ENCODE data around the gene FOXK2. TPM values are rescaled to one million over a fixed set of nuclear protein-coding genes. Genes with fewer than 3 reads are reported as not detected.
A peak's percentile ranks its signal among the peaks of the same experiment; 100 is the strongest.
"Not testable (repeated sequence)": the region's sequence is repeated elsewhere in the genome, so short reads cannot be mapped to it uniquely, and the experiment has no call there.

The FOXK2 gene
- total RNA-seq, 1 donor from 2014 or later = 51.0 TPM

DNA sequence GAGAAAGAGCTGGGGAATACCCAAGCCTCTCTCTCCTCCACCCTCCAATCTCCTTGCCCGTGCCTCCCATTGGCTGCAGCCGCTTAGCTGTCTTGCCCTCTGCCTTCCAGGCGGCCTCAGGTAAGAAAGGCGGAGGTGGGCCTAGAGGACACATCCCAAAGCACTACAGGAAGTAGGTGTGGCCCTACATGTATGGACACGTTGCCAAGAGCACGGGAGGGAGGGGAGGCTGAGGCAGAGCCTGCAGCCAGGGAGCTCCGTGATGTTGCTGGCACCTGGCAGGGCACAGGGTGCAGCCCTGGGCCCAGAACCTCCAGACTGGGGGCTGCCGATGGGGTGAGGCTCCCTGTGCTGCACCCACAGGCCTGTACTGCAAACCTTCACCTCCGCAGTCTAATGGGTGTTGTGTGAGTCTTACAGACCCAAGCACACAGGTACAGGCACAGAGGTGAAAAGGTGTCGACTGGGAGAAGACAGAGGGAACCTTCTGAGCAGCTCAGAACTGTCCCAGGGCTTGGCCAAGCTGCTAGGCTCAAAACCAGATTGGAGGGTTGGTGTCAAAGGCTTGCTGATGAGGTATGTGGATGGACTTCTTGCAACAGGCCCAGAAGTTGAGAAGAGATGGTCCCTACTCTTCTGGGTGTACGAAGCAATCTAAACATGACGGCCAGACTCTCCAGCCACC is 23.5 kb upstream of the FOXK2 start:
- no peak for DNase-seq (ENCODE audit: low spot score)

DNA sequence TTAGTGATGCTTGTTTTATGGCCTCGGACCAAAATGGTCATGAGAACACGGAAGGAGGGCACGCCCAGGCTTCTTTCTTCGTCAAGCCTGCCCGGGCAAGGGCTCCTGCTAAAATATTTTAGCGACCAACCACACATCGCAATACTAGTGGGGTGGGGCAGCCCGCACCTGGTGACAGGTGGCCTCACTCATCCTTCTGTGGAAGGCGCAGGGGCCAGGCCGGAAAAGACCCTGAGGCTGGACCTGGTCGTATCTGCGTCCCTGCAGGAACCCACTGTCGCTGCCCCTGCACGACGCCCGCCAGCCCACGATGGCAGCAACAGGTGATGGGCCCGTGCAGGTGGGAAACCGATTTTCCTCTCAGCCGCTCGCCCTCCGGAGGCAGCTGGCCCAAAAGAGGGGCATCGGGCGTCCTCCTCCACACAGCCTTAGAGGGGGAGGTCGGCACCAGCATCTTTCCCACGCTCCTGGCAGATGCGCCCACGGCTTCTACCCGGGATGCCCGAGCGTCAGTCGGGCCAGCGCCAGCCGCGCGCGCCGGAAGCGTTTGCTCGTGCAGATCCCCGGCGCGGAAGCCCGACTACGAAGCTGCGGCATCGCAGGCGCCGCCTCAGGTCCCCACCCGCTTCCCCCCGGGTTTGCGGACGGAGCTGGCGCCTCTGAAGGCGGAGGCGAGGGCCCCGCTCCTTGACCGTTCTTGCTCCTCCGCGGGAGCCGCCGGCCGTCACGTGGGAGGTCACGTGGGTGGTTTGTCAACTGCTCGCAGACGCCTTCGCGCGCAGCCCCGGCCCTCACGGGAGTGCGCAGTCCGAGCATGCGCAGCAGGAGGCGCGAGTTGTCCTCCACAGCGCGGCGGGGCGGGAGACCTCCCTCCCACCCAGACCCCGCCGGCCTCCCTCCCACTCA is 22.8 kb upstream of the FOXK2 start:
- peak; percentile 96 for DNase-seq (ENCODE audit: low spot score)

DNA sequence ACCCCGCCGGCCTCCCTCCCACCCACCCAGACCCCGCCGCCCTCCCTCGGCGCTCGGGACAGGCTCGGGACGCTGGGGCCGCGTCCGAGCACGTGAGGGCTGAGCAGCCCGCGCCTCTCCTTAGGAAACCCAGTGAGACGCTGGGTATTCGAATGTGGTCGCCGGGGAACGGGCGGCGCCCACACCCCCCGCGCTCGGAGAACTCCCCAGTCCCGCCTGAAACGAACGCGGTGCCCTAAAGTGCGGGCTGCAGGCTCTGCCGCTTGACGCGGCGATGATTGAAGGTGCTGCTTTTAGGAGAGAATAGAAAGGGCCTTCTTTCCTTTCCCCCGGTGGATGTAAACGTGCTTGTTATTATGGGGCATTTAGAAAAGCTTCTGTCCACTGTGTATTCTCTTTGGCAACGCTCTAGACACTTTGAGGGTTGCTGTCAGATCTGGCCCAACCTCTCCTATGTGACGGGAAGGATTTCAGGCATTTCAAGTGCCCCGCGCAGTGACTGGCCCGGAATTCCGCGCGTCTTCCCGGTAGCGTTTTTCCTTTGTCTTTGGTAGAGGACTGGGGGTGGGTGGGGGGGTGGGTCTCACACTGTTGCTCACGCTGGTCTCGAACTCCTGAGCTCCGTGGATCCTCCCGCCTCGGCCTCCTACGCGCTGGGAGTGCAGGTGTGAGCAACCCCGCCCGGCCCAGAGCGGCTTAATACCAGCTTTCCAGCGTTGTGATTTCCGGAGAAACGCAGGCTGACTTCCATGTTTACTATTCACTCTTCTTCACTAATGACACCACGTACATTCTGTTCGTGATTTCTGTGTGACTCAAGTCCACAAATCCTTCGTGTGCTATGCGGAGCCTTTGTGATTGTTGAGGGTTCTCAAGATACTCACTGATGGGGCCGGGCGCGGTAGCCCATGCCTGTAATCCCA is 21.8 kb upstream of the FOXK2 start:
- DNase-seq (ENCODE audit: low spot score) = no peak

DNA sequence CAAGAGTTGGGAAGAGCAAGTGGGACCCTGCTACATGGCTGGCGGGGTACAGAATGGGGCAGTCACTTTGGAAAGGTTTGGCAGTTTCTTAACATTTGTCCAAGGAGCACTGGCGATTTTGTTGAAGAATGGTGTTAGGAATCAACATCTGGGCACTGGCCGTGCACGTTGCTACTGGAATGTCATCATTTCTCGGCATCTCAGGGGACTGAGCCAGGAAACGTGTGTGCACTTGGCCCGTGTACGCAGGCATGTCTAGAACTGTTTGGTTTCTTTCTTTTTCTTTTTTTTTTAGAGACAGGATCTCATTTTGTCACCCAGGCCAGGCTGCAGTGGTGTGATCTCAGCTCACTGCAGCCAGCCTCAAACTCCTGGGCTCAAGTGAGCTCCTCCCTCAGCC is 17.3 kb upstream of the FOXK2 start:
- DNase-seq (ENCODE audit: low spot score) = no peak

DNA sequence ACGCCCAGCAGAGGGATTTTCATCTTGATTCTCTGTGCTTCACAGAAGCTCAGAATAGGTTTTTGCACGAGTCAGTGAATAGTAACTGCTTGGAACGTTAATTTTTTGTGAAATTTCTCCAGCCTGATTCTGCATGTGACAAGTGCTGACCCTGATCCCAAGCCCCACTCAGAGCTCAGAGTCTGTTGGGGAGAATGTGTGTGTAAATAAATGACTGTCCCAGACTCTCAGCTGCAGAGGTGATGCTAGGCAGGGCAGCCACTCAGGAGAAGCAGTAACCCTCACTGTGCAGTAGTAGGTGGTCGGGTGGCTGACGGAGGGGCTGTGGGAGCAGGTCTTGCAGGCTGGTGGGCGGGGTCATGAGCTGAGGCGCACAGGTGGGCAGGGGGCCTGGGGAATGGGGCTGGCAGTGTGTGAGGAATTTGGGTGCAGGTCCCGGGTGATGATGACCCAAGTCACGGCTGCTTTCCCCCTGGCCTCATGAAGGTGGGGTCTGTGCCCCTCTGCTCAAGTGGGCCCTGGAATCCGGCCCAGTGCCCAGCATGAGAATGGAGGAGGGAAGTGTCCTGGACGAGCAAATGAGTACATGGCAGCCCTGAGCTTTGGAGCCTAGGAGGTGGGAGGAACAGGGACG is 16.3 kb upstream of the FOXK2 start:
- no peak for DNase-seq (ENCODE audit: low spot score)

DNA sequence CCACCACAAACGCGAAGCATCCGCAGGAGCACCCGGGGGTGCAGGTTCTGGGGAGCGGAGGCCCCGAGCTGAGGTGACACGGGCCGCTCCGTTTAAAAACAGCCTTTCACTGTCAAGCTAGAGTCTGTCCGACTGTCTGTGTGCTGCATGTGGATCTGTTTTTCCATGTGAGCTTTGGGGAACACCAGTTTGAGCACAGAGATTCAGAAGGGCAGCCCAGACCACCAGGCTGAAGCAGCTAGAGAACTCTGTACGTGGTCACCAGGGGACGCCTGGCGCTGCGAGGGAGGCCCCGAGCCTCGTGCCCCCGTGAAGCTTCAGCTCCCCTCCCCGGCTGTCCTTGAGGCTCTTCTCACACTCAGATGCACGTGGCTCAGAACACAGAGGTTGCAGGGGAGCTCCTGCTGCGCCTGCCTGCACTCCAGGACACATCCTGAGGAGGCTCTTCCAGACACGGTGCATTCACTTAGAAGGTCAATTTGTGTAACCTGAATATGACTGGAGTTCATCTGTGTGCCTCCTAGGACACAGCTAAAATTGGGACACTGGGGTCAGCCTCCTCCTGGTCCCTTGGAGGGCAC is 15.7 kb upstream of the FOXK2 start:
- DNase-seq (ENCODE audit: low spot score) = no peak

DNA sequence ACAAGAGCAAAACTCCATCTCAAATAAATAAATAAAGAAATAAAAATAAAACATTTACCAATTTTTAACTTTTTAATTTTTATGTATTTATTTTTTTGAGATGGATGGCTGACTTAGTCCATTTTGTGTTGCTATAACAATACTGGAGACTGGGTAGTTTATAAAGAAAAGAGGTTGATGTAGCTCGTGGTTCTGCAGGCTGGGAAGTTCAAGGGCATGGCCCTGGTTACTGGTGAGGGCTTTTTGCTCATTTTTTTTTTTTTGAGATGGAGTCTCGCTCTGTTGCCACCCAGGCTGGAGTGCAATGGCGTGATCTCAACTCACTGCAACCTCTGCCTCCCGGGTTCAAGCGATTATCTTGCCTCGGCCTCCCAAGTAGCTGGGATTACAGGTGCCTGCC is 14.2 kb upstream of the FOXK2 start:
- no peak for DNase-seq (ENCODE audit: low spot score)

DNA sequence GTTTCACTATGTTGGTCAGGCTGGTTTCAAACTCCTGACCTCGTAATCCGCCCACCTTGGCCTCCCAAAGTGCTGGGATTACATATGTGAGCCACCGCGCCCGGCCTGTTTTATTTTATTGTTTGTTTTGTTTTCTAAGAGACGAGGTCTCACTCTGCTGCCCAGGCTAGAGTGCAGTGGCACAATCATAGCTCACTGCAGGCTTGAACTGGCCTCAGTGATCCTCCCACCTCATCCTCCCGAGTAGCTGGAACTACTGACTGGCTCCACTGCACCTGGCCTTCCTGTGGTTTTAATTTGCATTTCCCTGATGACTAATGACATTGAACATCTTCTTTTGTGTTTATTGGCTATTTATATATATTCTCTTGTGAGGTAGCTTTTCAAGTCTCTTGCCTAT is 13.1 kb upstream of the FOXK2 start:
- DNase-seq (ENCODE audit: low spot score) = not testable (repeated sequence)

DNA sequence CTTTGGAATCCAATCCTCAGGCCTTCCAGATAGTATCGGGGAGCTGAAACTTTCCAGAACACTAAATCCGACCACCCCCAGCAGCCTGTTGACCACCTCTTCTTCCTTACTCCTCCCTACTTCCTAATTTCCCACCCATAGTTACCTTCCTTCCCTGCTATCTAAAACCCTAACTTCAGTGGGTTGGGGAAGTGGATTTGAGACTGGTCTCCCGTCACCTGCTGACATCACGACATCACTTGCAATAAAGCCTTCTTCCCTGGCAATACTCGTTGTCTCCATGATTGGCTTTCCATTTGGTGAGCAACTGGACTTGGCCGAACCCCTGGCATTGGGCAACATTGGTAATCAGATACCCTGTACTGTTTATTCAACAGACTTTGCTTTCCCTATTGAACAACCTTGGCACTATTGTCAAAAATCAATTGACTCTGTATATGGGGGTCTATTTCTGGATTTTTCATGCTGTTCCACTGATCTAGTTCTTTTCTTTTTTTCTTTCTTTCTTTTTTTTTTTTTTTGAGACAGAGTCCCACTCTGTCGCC is 11.8 kb upstream of the FOXK2 start:
- DNase-seq (ENCODE audit: low spot score) = no peak

DNA sequence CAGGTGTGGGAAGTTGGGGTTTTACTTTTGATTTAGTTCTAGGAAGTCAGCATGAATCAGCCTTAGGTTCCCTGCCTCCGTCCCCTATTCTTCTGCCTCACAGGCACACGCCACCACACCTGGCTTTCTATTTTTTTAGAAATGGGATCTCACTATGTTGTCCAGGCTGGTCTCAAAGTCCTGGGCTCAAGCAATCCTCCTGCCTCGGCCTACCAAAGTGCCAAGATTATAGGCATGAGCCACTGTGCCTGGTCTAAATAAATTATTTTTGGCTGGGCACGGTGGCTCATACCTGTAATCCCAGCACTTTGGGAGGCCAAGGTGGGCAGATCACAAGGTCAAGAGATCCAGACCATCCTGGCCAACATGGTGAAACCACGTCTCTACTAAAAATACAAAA is 7.9 kb upstream of the FOXK2 start:
- not testable (repeated sequence) for DNase-seq (ENCODE audit: low spot score)

DNA sequence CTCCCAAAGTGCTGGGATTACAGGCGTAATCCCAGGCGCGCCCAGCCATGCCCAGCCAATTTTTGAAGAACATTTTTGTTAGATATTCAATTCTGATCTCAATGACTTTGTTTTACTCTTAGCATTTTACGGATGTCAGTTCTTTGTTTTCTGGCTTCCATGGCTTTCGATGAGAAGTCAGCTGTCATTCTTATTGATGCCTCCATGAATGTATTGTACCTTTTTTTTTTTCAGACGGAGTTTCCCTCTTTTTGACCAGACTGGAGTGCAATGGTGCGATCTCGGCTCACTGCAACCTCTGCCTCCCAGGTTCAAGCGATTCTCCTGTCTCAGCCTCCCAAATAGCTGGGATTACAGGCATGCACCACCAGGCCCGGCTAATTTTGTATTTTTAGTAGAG is 5.7 kb upstream of the FOXK2 start:
- DNase-seq (ENCODE audit: low spot score) = not testable (repeated sequence)

DNA sequence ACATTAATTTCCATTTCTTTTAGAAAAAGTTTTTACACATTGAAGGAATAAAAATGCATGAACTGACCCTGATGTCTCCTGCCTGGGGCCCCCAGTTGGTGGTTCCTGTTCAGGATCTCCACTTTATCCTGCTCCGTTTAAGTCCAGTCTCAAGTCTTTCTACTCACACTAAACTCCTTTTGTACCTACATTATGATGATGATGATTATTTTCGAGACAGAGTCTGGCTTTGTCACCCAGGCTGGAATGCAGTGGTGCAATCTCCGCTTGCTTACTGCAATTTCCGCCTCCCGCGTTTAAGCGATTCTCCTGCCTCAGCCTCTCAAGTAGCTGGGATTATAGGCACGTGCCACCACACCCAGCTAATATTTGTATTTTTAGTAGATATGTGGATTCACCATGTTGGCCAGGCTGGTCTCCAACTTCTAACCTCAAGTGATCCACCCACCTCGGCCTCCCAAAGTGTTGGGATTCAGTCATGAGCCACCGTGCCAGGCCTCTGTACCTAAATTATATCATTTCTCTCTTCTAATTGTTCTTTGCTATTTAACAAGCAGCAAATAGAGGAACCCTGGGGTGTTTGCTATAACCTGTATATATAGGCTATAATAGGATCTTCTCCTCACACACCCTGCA is 2.2 kb upstream of the FOXK2 start:
- no peak for DNase-seq (ENCODE audit: low spot score)

DNA sequence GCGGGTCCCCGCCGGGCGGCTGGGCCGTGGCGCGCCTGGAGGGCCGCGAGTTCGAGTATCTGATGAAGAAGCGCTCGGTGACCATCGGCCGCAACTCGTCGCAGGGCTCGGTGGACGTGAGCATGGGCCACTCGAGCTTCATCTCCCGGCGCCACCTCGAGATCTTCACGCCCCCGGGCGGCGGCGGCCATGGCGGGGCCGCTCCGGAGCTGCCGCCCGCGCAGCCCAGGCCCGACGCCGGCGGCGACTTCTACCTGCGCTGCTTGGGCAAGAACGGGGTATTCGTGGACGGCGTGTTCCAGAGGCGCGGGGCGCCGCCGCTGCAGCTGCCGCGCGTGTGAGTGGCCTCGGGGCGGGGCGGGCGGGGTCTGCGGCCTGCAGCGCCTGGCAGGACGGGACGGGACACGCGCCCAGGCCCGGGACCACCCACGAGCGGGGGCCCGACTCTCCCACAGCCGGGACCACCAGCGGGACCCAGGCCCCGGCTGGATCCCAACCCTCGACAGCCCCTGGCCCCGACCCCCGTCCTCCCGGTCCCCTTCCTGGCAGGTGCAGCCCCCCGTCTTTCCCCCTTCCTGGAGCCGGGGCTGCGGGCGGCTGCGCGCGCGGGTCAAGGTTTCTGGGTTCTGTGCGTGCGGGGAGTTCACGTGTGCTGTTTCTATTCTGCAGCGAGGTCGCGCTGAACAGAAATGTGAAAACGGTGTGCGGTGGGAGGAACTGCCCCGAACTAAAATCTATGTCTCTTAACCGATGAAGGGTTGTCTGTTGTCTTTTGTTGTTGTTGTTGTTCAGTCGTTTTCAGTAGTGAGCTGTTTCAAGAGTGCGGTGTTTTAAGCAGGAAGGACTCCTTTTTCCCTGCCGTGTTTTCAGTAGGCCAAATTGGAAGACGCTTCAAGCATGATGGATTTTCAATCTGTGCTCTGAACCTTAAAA is 705 bp downstream of the FOXK2 start:
- no peak for DNase-seq (ENCODE audit: low spot score)

DNA sequence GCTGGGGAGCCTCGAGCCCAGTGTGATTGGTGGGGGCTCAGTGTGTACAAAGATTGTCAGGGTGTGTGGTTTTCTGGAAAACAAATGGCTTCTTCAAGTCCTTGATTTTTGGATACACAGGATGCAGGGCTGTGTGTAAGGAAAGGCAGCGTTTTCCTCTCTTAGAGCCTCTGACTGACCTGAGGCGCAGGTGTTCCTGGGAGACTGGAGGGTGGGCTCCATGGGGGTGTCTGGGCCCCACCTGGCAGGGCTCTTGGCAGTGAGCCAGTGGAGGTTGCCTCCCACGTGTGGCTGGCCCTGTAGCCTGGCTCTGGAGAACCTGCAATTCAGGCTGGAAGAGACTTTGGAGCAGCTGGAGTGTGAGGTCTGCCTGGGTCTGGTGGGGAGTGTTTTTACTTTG is 5.0 kb downstream of the FOXK2 start:
- DNase-seq (ENCODE audit: low spot score) = no peak

DNA sequence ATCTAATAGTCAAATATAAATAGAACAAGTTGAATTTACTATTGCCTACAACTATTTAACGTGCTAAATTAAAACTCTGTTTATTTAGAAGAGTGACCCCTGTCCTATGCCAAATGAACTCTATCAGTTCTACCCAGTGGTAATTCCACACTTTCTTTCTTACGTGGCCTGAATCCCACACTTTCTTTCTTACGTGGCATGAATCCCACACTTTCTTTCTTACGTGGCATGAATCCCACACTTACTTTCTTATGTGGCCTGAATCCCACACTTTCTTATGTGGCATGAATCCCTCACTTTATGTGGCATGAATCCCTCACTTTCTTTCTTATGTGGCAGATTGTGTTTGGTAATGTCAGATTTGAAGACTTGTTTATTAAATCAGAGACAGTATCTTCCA is 6.2 kb downstream of the FOXK2 start:
- DNase-seq (ENCODE audit: low spot score) = no peak

DNA sequence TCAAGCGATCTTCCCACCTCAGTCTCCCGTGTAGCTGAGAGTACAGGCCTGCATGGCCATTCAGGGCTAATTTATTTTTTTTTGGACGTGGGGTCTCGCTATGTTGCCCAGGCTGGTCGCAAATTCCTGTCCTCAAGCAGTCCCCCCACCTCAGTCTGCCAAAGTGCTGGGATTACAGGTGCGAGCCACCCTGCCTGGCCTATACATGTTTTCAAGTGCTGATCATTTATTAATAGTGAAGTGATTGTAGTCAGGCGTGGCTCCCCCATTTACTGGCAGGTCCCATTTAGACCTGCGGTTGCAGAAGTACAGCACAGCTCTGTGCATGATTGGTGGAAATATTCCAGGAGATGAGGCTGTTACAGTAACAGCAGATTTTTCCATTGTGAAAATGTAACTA is 8.4 kb downstream of the FOXK2 start:
- DNase-seq (ENCODE audit: low spot score) = no peak

DNA sequence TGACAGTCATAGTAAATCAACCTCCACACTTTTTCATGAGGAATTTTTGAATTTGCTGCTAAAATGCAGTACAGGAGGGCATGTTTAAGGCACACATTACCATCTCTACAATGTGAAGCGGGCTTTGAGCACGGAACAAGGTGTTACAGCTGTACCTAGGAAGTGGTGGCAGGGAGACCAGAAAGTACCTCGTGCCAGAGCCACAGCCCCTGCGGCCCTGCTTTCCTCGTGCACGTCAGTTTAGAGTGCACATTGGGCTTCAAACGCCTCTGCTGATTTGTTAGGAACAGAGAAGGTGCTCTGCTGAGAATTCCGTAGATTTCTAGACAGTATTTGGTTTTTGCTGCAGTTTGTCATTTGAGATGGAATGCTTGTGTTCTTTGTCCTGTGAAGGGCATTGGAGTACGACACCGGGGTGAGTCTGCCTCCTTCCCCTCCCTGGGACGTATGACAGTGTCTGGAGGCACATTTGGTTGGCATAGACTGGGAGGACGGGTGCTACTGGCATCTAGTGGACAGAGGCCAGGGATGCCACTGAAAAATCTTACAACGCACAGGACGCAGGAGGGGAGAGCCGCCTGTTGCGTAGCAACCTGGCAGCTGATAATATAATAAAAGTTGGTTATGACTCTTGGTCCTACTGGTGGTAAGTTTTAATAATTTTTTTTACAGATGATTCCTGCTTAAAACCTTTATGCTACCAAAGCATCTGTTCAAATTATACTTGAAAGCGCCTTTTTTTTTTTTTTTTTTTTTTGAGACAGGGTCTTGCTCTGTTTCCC is 9.1 kb downstream of the FOXK2 start:
- peak; percentile 62 for DNase-seq (ENCODE audit: low spot score)

DNA sequence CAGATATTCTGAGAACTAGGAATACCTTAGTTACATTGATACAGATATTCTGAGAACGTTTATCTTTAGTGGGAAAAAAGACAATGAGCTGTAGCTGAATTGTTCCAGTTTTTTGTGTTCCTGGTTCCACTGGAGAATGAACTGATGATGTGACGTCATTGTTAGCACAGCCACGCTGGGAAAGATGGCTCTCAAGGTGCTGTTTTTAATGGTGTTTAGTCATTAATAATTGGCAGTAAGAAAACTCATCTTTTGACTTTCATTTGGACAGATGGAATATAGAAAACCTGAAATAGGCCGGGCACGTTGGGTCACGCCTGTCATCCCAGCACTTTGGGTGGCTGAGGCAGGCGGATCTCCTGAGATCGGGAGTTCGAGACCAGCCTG is 10.4 kb downstream of the FOXK2 start:
- DNase-seq (ENCODE audit: low spot score) = no peak

DNA sequence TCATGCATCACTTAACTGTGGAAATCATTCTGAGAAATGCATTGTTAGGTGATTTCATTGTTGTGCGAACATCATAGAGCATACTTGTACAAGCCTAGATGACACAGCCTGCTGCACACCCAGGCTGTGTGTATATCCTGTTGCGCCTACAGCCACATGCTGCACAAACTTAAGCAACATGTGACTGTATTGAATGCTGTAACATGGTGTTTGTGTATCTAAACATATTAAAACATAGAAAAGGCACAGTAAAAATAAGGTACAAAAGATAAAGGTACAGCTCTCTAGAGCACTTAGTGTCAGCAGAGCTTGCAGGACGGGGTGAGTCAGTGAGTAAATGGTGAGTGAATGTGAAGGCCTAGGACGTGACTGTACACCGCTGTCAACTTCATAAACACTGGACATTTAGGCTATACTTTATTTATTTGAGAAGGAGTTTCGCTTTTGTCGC is 11.9 kb downstream of the FOXK2 start:
- no peak for DNase-seq (ENCODE audit: low spot score)

Data from mucosa of gallbladder (tissue), 1 donor.